DND-41 (cell line): ENCODE results near the gene SSTR3.
A peak's percentile ranks its signal among the peaks of the same experiment; 100 is the strongest.

ENCODE experiments used
- ATAC-seq: fragments of 200-7000 bp; cut with Tn5 transposase; 3 replicates; pipeline ENCODE4 v1.9.1; 2021; ENCODE audit warnings: low read depth; ENCODE audit not compliant: insufficient read depth
- DNase-seq: peaks from one replicate; pipeline ENCODE4 v3.0.0-alpha.2; 2020
- H2AFZ ChIP-seq: 2 replicates; pipeline ENCODE4 v1.6.0; 2012; ENCODE audit warnings: low read depth, low read length
- H3K27ac ChIP-seq: 2 replicates; pipeline ENCODE4 v1.5.1; 2012; ENCODE audit warnings: low read length, inconsistent platforms
- H3K27me3 ChIP-seq: fragments of 200-600 bp; sonication (generic); 2 replicates; pipeline ENCODE4 v1.6.0; 2012; ENCODE audit warnings: low read length, mild to moderate bottlenecking, inconsistent platforms; ENCODE audit not compliant: insufficient read depth, poor library complexity
- H3K36me3 ChIP-seq: 2 replicates; pipeline ENCODE4 v1.5.1; 2012; ENCODE audit warnings: low read length, inconsistent platforms; ENCODE audit not compliant: insufficient read depth
- H3K4me1 ChIP-seq: 2 replicates; pipeline ENCODE4 v1.5.1; 2012; ENCODE audit warnings: mild to moderate bottlenecking, low read length; ENCODE audit not compliant: insufficient read depth
- H3K4me2 ChIP-seq: 2 replicates; pipeline ENCODE4 v1.6.0; 2012; ENCODE audit warnings: mild to moderate bottlenecking, moderate library complexity, low read length, inconsistent platforms; ENCODE audit not compliant: insufficient read depth
- H3K4me3 ChIP-seq, 2 experiments: fragments of 200-600 bp in 1 of 2; shearing (Covaris generic) in 1 of 2; 2 replicates each; pipeline ENCODE4 v1.5.1; 2012 to 2016; ENCODE audit warnings: inconsistent platforms in 2 of 2, low read length in 2 of 2, mild to moderate bottlenecking in 2 of 2, low read depth in 1 of 2, moderate library complexity in 1 of 2
- H3K79me2 ChIP-seq: 2 replicates; pipeline ENCODE4 v1.6.0; 2012; ENCODE audit warnings: low read length, inconsistent platforms; ENCODE audit not compliant: insufficient read depth
- H3K9ac ChIP-seq: 2 replicates; pipeline ENCODE4 v1.6.0; 2012; ENCODE audit warnings: low read depth, mild to moderate bottlenecking, inconsistent platforms, low read length, moderate library complexity
- H3K9me3 ChIP-seq: 2 replicates; pipeline ENCODE4 v1.5.1; 2012; ENCODE audit warnings: low read length, moderate library complexity, mild to moderate bottlenecking, inconsistent platforms; ENCODE audit not compliant: insufficient read depth, severe bottlenecking
- H4K20me1 ChIP-seq: 2 replicates; pipeline ENCODE4 v1.6.0; 2012; ENCODE audit warnings: low read length; ENCODE audit not compliant: insufficient read depth
- CTCF ChIP-seq: IDR thresholded peaks from 2 replicates; pipeline ENCODE4 v1.5.1; 2012; ENCODE audit warnings: borderline replicate concordance, low read length, moderate library complexity, mild to moderate bottlenecking; ENCODE audit not compliant: poor library complexity, severe bottlenecking; ENCODE audit errors: extremely low read depth
- EZH2 ChIP-seq: IDR thresholded peaks from 3 replicates; pipeline ENCODE4 v1.6.1; 2012; ENCODE audit warnings: borderline replicate concordance, low read depth, mild to moderate bottlenecking, moderate library complexity, low read length, inconsistent platforms; ENCODE audit not compliant: severe bottlenecking

SSTR3 gene

GRCh38 chr22:37244114-37244921, 32.0 kb upstream of the SSTR3 start, which contains the start of gene RAC2:
RAC2 (minus strand) TSS chr22:37244269; CDS start chr22:37244148, 121 bp downstream.
- peaks cover 57% of the 10 kb centered on the region for H3K4me1 ChIP-seq
- H3K27ac ChIP-seq, result peak within 1 kb of the TSS; percentile 94
- peak within 1 kb of the TSS; percentile 87 for H3K4me2 ChIP-seq
- H3K36me3 ChIP-seq, result peaks cover 28% of the 10 kb centered on the region
- H3K4me3 ChIP-seq, result peak within 1 kb of the TSS; percentile 52 to 85
- peak within 1 kb of the TSS; percentile 79 for H3K9ac ChIP-seq
- peaks cover 45% of the 10 kb centered on the region for H3K79me2 ChIP-seq
- peak; percentile 73 for ATAC-seq
- no peaks in the 10 kb centered on the region for H3K27me3 ChIP-seq
- TF ChIP-seq CTCF (no peak), EZH2 (no peak)
- H2AFZ ChIP-seq, result peak within 1 kb of the TSS; percentile 58; the same call in 1 of the 2 replicates
- H3K9me3 ChIP-seq, result no peaks in the 10 kb centered on the region
- DNase-seq, result peak; percentile 97
- H4K20me1 ChIP-seq, result peaks cover 33% of the 10 kb centered on the region

- peak; percentile 33 for ATAC-seq
- no peak for TF ChIP-seq EZH2
- TF ChIP-seq CTCF, result no peak
- peak; percentile 82 for DNase-seq
- H3K4me1 ChIP-seq, result peaks cover 61% of the 10 kb centered on the region
- H2AFZ ChIP-seq, result peak overlapping the region; percentile 58; the same call in 1 of the 2 replicates
- no peaks in the 10 kb centered on the region for H3K27me3 ChIP-seq
- H3K4me2 ChIP-seq, result peak overlapping the region; percentile 87
- H3K9me3 ChIP-seq, result no peaks in the 10 kb centered on the region
- H3K36me3 ChIP-seq, result peaks cover 36% of the 10 kb centered on the region
- peak overlapping the region; percentile 79 for H3K9ac ChIP-seq
- peak overlapping the region; percentile 52 to 85 for H3K4me3 ChIP-seq
- H3K27ac ChIP-seq, result peak overlapping the region; percentile 94
- H4K20me1 ChIP-seq, result peaks cover 41% of the 10 kb centered on the region
- peaks cover 52% of the 10 kb centered on the region for H3K79me2 ChIP-seq
These were observed 31.3 kb upstream of the SSTR3 start for GRCh38 chr22:37243402-37244113.

- Histone ChIP-seq H3K36me3 (peaks cover 46% of the 10 kb centered on the region), H3K27me3 (no peaks in the 10 kb centered on the region), H3K4me1 (peaks cover 66% of the 10 kb centered on the region), H4K20me1 (peaks cover 46% of the 10 kb centered on the region), H3K27ac (peak overlapping the region; percentile 94), H3K9ac (peak overlapping the region; percentile 79), H3K9me3 (no peaks in the 10 kb centered on the region), H2AFZ (peak overlapping the region; percentile 47; the same call in 1 of the 2 replicates), H3K4me3 (peak overlapping the region; percentile 52 to 85; a peak in 3 of 4 replicates), H3K79me2 (peaks cover 63% of the 10 kb centered on the region), H3K4me2 (peak overlapping the region; percentile 87)
- ATAC-seq (peak; percentile 73), DNase-seq (peak; percentile 93)
- TF ChIP-seq CTCF (no peak), EZH2 (no peak)
These were observed 30.2 kb upstream of the SSTR3 start for GRCh38 chr22:37242395-37242918.
